VCaP (cell line): Measurements from ENCODE around the gene OR52N5.

ENCODE experiments used
- H3K27ac ChIP-seq: fragments of 450-650 bp; 2 replicates; pipeline ENCODE4 v1.5.1; 2017
- CTCF ChIP-seq: fragments of 450-650 bp; conservative IDR thresholded peaks from 2 replicates; pipeline ENCODE4 v1.5.1; 2017; ENCODE audit warnings: mild to moderate bottlenecking, moderate library complexity

OR52N5 gene

GRCh38 chr11:5746614-5747013, 36.5 kb downstream of the OR52N5 start:
- no peak overlapping the region for H3K27ac ChIP-seq
- TF ChIP-seq CTCF, result no peak

DNA sequence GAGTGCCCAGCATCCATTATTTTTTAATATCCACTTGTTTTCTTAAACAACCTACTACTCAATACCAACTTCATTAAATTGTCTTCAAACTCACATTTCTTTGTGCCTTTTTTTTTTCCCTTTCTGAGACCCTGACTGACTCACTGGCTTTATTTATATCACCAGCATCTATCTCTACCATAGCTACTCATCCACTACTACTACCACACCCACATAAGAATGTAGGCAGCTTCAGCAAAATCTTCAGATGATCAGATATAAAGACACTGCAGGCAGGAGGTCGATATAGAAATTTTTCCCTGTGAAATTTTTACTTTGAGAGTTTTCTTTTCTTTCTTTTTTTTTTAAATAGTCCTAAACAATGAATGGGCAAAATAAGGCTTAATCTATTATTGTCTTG, 44.7 kb downstream of the OR52N5 start:
- TF ChIP-seq CTCF, result no peak
- no peak overlapping the region for H3K27ac ChIP-seq

DNA sequence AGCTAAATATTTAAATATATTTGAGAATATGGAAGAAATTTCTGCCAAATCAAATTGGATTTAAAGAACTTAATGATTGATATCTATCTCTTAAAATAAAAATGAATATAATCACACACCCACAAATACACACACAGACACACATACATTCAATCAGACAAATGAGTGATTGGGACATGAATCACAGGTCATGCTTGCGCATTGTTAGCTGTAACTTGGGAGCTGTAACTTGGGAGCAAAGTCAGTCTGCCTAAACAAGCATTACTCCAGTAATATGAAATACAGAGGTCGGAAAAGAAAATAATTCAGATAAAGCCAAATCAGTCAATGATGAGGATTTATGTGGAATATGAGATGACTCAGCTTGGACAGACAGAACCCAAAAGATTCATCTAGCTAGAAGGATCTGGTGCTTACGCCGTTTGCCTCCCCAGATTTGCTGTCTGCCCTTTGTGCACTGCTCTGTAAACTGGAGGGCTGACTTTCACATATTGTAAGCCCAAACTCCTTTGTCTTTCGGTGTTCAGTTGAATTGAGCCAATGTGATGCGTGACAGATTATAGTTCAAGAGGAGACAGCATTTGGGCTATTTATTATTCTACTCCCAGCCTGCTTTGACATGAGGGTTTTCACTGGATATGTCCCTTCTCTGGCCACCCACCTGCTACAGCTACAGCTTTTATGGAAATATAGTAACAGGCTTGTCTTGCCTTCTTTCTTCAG, 45.3 kb downstream of the OR52N5 start:
- no peak overlapping the region for H3K27ac ChIP-seq
- no peak for TF ChIP-seq CTCF

DNA sequence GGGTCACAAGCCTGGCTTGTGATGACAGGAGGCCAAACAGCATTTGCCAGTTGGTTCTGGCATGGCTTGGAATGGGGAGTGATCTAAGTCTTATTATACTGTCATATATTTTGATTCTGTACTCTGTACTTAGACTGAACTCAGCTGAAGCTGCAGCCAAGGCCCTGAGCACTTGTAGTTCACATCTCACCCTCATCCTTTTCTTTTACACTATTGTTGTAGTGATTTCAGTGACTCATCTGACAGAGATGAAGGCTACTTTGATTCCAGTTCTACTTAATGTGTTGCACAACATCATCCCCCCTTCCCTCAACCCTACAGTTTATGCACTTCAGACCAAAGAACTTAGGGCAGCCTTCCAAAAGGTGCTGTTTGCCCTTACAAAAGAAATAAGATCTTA, 46.1 kb downstream of the OR52N5 start:
- TF ChIP-seq CTCF, result no peak
- H3K27ac ChIP-seq, result no peak overlapping the region

DNA sequence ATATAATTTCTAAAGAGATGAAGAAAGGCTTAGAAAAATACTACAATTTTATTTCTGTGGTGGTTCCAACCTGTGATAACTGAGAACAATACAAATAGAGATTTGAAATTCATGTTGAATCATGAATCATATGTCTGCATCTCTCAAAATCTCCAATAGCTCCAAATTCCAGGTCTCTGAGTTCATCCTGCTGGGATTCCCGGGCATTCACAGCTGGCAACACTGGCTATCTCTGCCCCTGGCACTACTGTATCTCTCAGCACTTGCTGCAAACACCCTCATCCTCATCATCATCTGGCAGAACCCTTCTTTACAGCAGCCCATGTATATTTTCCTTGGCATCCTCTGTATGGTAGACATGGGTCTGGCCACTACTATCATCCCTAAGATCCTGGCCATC, 46.8 kb downstream of the OR52N5 start, which contains the start of gene OR56B1:
OR56B1 (plus strand) TSS at position 53 of the 400 bp plus-strand sequence; CDS start at position 122, 69 bp downstream.
- no peak for TF ChIP-seq CTCF
- H3K27ac ChIP-seq, result no peak within 1 kb of the TSS

DNA sequence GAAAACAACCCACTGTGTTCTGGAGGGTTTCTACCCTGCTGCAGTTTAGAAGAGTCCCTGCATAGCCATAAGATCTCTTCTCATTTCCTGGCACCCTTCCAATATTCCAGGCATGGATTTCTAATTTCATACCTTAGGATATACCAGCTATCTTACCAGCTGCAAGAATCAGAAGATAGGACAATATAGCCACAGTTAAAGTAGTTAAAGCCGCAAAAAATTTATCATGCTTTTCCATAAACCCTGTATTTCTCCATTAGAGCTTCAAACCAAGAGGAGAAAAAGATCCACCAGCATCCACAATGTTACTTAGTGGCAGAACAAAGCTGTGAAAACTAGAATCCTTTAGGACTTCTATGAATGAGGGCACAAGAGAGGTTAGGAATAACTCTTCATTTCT, 55.5 kb downstream of the OR52N5 start:
- no peak for TF ChIP-seq CTCF
- H3K27ac ChIP-seq, result no peak overlapping the region

DNA sequence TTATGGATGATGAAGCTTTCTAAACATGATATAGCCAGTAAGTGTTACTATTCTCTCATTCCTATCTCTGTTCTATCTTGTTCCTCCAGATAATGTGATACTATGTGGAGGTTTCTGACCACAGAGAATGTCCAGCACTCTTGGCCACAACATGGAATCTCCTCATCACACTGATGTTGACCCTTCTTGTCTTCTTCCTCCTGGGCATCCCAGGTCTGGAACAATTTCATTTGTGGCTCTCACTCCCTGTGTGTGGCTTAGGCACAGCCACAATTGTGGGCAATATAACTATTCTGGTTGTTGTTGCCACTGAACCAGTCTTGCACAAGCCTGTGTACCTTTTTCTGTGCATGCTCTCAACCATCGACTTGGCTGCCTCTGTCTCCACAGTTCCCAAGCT, 56.8 kb downstream of the OR52N5 start:
- no peak overlapping the region for H3K27ac ChIP-seq
- no peak for TF ChIP-seq CTCF
